GM18868 (cell line): ENCODE results near the gene REM1.

Source experiments
- ATAC-seq: cut with Tn5 transposase; IDR thresholded peaks from one replicate; pipeline ENCODE4 v1.9.1; 2021; ENCODE audit warnings: mild to moderate bottlenecking, moderate library complexity; ENCODE audit not compliant: unreplicated experiment

Gene REM1

DNA sequence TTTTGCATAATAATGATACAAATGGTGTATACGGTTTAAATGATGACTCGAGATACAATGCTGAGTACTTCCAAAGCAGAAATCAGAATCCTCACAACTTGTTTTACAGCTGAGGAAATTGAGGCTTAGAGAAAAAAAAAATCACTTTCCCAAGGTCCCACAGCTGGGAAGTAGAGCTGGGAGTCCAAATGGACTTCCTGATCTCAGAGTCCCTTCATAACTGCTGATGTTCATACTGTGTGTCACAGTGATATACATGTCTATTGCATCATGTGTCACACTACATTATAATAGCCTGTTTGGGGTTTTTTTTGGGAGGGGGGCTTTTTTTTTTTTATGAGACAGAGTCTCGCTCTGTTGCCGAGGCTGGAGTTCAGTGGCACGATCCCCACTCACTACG is 47.6 kb downstream of the REM1 start:
- no peak for ATAC-seq

DNA sequence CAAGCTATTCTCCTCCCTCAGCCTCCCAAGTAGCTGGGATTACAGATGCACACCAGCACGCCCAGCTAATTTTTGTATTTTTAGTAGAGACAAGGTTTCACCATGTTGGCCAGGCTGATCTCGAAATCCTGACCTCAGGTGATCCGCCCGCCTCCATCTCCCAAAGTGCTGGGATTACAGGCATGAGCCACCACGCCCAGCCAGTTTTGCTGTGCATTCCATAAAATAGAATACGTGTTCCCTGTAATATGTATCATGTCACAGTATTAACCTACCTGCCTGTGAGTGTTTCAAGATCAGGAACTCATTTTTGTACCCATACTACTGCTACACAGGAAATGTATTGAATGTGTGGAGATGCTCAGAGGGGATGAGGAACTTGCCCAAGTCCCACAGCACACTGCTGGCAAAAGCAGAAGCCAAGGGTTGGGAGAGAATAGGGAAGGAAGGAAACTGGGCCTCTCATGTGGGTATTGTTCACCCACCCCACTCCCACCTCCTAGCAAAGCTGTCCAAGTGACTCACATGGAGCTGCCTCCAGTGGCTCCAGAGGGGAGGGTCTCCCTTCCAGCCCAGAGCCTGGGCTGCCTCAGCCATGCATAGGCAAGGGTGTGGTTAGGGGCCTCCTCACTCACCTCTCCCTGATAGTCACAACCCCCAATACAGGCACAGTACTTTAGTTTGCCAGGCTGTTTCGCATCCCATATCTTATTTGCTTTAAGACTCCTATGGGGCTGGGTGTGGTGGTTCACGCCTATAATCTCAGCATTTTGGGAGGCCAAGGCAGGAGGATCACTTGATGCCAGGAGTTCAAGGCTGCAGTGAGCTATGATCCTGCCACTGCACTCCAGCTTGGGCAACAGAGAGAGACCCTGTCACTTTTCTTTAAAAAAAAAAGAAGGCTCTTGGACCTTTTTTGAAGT is 48.5 kb downstream of the REM1 start:
- ATAC-seq = no peak

DNA sequence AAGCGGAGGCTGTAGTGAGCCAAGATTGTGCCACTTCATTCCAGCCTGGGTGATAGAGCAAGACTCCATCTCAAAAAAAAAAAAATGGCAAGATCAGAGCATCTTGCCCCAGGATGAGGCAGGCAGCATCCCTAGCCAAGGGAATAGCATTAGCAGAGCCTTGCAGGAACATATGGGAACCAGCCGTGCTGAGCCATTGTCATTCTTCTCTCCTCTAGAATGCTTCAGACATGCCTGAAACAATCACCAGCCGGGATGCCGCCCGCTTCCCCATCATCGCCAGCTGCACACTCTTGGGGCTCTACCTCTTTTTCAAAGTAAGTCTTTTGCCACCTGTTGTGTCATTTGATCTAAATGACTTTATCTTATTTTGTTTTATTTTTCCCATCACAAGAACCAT is 52.2 kb downstream of the REM1 start:
- no peak for ATAC-seq
